ENCODE measurements around the gene WDR45B. TPM values are rescaled to one million over a fixed set of nuclear protein-coding genes. Genes with fewer than 3 reads are reported as not detected.

Gene WDR45B
- total RNA-seq, result 59.6 and 72.2 TPM in 2 replicates

GRCh38 chr17:82648165-82648668, at the start of gene WDR45B:
WDR45B (minus strand) TSS chr17:82648444; CDS start chr17:82648340, 104 bp downstream.

Other genes starting within 250 kb of the WDR45B start
- gene HEXD, start 230.1 kb downstream of the WDR45B start, total RNA-seq, result 6.1 and 8.2 TPM in 2 replicates
- gene OGFOD3, start 229.9 kb downstream of the WDR45B start, total RNA-seq, result 17.8 and 31.9 TPM in 2 replicates
- 44.5 and 63.3 TPM in 2 replicates for gene CYBC1, start 197.7 kb downstream of the WDR45B start, total RNA-seq
- gene NARF, start 189.7 kb downstream of the WDR45B start, total RNA-seq, result 32.4 and 43.5 TPM in 2 replicates
- 21.1 and 24.0 TPM in 2 replicates for gene FOXK2, start 128.7 kb downstream of the WDR45B start, total RNA-seq
- gene RAB40B, start 50.3 kb upstream of the WDR45B start, total RNA-seq, result 6.8 and 7.9 TPM in 2 replicates
- 12.7 and 35.7 TPM in 2 replicates for gene FN3KRP, start 68.3 kb upstream of the WDR45B start, total RNA-seq
- gene FN3K, start 87.2 kb upstream of the WDR45B start, total RNA-seq, result 1.5 and 10.4 TPM in 2 replicates
- gene TBCD, start 103.6 kb upstream of the WDR45B start, total RNA-seq, result 18.6 and 25.3 TPM in 2 replicates
- not detected in 2 replicates for gene ZNF750, start 191.6 kb upstream of the WDR45B start, total RNA-seq